Motor neuron (in vitro differentiated cells): ENCODE data around the gene RPTOR. TPM values are rescaled to one million over a fixed set of nuclear protein-coding genes. Genes with fewer than 3 reads are reported as not detected.

Experiments used
- ATAC-seq, 8 experiments: fragments of 200-7000 bp; cut with Tn5 transposase; replicated peaks in 6 of 8; 2 replicates each; pipeline ENCODE4 v1.8.0; 2021; ENCODE audit warnings: mild to moderate bottlenecking in 8 of 8, moderate library complexity in 8 of 8
- H3K27ac ChIP-seq, 2 donors: fragments of 250-450 bp; sonication (Bioruptor Pico); 2 replicates each; pipeline ENCODE4 v1.9.0; 2021; ENCODE audit warnings: antibody characterized with exemption in 2 of 2, mild to moderate bottlenecking in 2 of 2, moderate library complexity in 1 of 2
- H3K4me1 ChIP-seq, 2 donors: fragments of 250-450 bp; sonication (Bioruptor Pico); replicated peaks in 1 of 2; 2 replicates each; pipeline ENCODE4 v1.6.1; 2021; ENCODE audit warnings: antibody characterized with exemption in 2 of 2, mild to moderate bottlenecking in 2 of 2, moderate library complexity in 1 of 2
- H3K4me3 ChIP-seq, 5 donors: fragments of 250-450 bp; sonication (Bioruptor Pico); 2 replicates each; pipeline ENCODE4 v1.9.0; 2021; ENCODE audit warnings: antibody characterized with exemption in 5 of 5, mild to moderate bottlenecking in 5 of 5, moderate library complexity in 4 of 5
- WGBS, 10 experiments: fragments of 450-650 bp; shearing (Covaris generic); methylation state at CpG; one replicate each; pipeline ENCODE4 v1.0.0; 2022; 5-methylcytosine and 5-hydroxymethylcytosine counted together
- in situ Hi-C, 9 experiments: fragments of 400-800 bp; cut with MboI; loops; one replicate each; pipeline ENCODE4 v1.15.0; 2021; ENCODE audit warnings: low sequenced_read_pairs in 9 of 9, low pct_unique_long_range_greater_than_20kb in 2 of 9; ENCODE audit not compliant: unreplicated experiment in 9 of 9
- total RNA-seq, 8 experiments: library from RNA; unstranded; fragments of 300-600 nt; gene quantifications; 2 replicates each; pipeline versions ENCODE4 v1.2.3 to v1.2.4, GENCODE V29; 2022

The RPTOR gene
- total RNA-seq, 8 experiments from 2014 or later: 15.6 to 53.3 (median 19.2) TPM

DNA sequence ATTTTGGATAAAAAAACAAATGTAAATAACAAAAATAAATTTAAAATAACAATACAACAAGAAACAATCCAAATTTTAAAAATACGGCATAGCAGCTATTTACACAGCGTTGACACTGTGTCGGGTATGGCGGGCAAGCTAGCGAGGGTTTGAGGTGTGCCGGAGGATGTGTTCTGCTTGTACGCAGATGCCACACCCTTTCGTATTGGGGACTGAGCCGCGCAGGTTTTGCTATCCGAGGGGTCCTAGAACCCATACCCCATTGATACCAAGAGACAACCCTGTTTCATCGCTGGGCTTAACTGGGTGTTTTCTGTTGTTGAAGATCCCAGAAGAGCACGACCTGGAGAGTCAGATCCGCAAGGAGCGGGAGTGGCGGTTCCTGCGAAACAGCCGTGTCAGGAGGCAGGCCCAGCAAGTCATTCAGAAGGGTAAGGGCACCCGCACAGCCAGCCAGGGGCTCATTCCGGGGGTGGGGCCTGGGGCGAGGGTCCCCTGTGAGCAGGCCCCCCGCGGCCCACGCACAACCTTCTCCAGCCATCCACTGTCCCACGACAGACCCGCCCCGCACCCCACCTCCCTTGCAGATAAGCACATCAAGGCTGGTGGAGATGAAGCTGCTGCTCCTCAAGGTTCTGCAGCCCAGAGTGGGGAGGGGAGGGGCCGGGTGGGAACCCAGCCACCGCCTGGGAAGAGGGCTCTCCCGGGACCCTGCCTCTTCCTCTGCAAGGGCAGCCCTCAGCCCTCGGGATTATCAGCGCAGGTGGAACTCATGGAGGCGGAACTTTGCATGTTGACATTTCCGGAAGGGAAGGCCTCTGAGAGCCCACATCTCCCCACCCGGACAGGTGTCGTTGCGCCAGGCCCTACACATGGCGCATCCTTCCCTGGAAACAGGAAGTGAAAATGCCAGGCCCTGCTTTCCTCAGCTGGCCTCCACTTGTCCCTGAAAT, 395.8 kb downstream of the RPTOR start:
- ATAC-seq: no peak
- Histone ChIP-seq H3K4me1 (peaks cover 38% of the 10 kb centered on the region in 2 donors), H3K4me3 (no peak overlapping the region), H3K27ac (no peak overlapping the region)
- WGBS, 10 experiments: 80 to 100% (median 98%) methylated on average over 1 to 10 of the region's 38 CpGs; no CpG with 5 or more reads in 1 of the 10 experiments
- in situ Hi-C loops: no loop called here

DNA sequence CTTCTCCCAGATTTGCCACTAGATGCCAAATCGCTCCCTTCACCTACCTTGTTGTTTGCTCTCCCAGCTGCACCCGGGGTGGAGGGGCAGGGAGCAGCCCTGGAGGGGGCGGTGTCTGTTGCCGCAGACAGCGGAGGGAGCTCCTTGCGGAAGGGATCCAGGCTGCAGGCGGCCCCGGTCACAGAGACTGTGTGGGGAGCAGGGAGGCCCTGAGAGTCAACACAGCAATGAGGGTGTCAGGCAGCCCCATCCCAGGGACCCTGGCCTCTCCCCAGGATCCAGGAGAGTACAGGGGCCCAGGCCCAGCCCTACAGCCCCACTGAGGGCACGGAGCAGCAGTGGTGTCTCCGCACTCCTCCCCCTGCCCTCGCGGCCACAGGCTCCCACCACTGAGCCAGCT, 396.5 kb downstream of the RPTOR start:
- H3K4me1 ChIP-seq: peaks cover 37 to 38% of the 10 kb centered on the region in 2 donors
- WGBS, 10 experiments: 80 to 94% (median 83%) methylated on average over 1 to 3 of the region's 12 CpGs; no CpG with 5 or more reads in 7 of the 10 experiments
- ATAC-seq: no peak
- no peak overlapping the region for H3K27ac ChIP-seq
- H3K4me3 ChIP-seq: no peak overlapping the region
- in situ Hi-C loops: no loop called here

DNA sequence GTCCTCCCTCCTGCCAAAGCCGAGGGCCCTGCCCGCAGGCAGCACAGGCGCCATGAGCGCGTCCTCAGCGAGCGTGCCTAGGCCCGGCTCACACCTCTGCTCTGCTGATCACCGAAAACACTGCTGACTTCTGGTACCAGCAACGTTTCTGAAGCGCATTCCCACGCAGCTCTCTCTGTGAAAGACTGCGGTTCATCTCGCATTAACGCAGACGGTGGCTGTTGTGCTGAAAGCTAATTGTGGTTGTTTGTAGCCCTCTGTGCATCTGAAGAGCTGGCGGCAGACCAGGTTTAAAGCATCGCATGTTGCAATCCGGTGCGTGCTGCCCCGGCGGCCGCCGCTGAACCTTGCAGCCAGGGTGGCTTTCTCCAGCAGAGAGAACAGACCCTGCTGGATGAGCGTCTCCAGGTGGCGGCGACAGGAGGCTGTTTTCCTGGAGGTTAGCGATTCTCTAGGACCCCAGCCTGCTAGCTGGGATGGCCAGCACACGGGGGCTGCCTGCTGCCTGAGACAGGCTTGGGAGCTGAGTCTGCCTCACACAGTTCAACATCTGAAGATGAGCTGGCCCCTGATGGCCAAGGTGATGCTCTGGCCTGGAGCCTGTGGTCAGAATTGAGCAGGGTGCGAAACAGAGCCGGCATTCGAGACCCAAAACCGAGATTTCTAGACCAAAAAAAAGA, 397.2 kb downstream of the RPTOR start:
- peak in 3 of 8 experiments; percentile 12 to 60 (median 22) for ATAC-seq
- in situ Hi-C loops: no loop called here
- no peak overlapping the region for H3K4me3 ChIP-seq
- WGBS, 10 experiments: 56 to 100% (median 84%) methylated on average over 2 to 15 of the region's 33 CpGs; no CpG with 5 or more reads in 5 of the 10 experiments
- no peak overlapping the region for H3K27ac ChIP-seq
- H3K4me1 ChIP-seq: peaks cover 30 to 31% of the 10 kb centered on the region in 2 donors

DNA sequence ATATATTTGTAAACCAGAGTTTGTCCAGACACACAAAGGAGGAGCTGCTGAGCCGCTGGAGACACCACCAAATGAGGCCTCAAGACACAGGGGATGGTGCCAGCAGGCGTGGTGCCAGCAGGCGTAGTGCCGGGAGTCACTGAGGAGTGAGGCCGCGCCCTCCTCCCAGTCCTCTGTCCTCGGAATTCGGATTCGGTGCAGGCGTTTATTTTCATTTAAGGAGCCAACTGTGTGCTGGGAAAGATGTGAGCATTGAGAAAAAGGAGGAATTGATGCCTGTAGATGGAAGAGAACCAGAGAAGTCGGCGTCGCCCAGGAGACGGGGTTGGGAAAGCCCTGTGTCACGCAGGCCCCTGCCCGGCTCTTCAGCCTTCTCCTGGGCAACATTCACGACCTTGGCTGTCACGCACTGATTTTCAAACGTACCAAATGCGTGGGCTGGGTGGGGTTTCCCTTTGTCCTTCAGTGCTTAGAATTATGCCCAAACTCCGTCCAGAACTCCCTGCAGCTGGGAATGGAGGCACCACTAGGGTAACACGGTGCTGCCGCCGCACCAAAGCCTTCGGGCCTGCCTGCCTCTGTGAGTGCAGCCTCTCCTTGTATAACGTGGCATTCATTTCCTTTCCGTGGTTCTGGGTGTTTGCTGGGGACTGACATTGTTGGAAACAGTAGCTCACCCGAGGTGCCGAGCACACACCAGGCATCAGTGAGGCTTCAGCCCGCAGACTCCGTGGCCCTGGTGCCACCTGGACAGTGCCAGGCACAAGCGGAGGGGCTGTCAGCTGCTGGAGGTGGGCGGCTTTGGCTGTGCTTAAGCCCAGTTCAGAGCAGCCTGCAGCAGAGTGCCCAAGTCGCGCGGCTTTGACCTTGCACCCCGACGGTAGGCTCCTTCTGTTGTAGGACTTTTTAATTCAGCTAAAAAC, 398.0 kb downstream of the RPTOR start:
- WGBS, 10 experiments: 12 to 93% (median 53%) methylated on average over 1 to 17 of the region's 38 CpGs; no CpG with 5 or more reads in 1 of the 10 experiments
- Histone ChIP-seq H3K4me1 (peaks cover 22 to 23% of the 10 kb centered on the region in 2 donors), H3K27ac (no peak overlapping the region), H3K4me3 (no peak overlapping the region)
- in situ Hi-C loops: no loop called here
- peak in 4 of 8 experiments; percentile 32 to 98 (median 97) for ATAC-seq

DNA sequence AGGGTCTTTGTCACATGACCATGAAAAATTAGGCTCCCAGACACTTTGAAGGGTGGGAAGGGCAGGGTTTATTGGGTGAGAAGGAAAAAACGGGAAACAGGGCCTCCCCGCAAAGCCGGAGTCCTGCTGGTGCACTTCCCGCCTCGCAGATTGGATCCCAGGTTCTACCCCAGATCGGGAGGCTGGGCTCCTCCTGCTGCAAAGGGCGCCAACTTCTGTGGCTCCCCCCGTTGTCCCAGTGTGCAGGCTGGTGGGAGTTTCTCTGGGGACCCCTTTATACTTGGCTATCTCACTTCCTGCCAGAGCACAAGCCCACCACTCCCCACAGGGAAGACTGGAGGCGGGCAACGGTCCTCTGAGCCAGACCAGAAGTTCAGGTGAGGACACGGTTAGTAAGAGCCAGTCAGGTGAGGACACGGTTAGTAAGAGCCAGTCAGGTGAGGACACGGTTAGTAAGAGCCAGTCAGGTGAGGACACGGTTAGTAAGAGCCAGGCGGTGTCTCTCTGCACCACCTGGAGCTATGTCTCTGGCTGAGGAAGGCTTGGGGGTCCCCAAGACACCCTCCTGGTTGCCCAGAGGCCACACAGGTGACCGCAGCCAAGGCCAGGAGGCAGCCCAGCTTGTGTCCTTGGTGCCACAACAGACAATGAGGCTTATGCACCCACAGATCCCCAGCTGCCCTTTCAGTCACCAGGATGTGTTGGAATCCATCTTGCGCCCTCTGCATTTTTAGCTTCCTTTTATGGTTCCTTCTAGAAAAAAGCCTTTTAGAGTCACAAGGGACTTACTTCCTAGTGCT, 398.9 kb downstream of the RPTOR start:
- Histone ChIP-seq H3K27ac (no peak overlapping the region), H3K4me1 (peaks cover 13 to 14% of the 10 kb centered on the region in 2 donors), H3K4me3 (no peak overlapping the region)
- in situ Hi-C loops: no loop called here
- no peak for ATAC-seq
- WGBS, 10 experiments: 77 to 100% (median 94%) methylated on average over 1 to 11 of the region's 17 CpGs; no CpG with 5 or more reads in 1 of the 10 experiments

DNA sequence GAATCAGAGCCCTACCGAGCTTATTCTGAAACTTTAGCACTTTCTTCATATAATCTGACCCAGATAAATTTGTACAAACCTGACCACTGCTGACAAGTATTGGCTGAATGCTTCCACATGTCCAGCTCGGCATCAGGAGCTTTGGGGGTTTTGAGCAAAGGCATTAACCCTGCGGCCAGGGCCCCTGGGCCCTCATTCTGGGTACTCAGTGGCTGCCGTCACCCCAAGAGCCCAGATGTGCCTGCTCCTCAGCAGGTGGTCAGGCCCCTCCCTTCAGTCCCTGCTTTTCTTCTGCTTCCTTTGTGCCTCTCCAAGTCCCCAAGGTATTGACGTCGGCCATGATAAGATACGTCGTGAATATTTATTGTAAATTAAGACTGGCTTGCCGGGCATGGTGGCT, 399.7 kb downstream of the RPTOR start:
- in situ Hi-C loops: no loop called here
- peaks cover 6% of the 10 kb centered on the region in 2 donors for H3K4me1 ChIP-seq
- no peak for ATAC-seq
- H3K4me3 ChIP-seq: no peak overlapping the region
- H3K27ac ChIP-seq: no peak overlapping the region
- 67 to 100% (median 82%) methylated on average over 2 to 6 of the region's 9 CpGs; no CpG with 5 or more reads in 6 of the 10 experiments for WGBS, 10 experiments

DNA sequence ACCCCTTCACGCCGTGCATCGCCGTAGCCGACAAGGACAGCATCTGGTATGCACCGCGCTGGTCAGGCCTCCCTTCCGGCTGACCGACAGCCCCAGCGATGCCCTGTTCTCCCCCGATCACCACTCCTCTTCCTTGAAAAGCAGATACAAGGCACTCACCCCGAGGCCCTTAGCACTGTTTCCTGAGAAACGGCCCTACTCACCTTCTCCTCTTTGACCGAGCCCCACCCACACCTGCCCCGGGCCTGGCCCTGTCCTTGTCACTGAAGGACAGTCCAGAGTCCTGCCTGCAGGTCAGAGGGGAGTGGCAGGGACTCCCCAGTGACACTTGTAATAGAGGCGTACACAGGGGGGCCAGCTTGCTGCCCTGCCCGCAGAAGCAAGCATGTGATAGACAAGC, 401.1 kb downstream of the RPTOR start:
- Histone ChIP-seq H3K27ac (no peak overlapping the region), H3K4me1 (no peaks in the 10 kb centered on the region), H3K4me3 (no peak overlapping the region)
- in situ Hi-C loops: no loop called here
- 94 to 100% (median 100%) methylated on average over 2 to 6 of the region's 17 CpGs; no CpG with 5 or more reads in 7 of the 10 experiments for WGBS, 10 experiments
- no peak for ATAC-seq

DNA sequence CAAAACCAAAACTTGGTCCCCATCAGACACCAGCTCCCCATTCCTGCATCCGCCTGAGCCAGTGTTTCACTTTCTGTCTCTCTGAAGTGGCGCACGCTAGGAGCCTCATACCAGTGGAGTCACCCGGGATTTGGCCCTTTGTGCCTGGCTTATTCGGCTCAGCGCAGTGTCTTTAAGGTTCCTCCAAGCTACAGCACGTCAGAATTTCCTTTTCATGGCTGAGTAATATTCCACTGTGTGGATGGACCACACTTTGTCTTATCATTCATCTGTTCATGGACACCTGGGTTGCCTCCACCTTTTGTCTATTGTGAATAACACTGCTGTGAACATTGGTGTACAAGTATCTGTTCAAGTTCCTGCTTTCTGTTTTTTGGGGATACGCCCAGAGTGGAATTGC, 401.8 kb downstream of the RPTOR start:
- WGBS, 10 experiments: 83 to 100% (median 97%) methylated on average over 1 to 6 of the region's 8 CpGs
- no peaks in the 10 kb centered on the region for H3K4me1 ChIP-seq
- no peak overlapping the region for H3K27ac ChIP-seq
- in situ Hi-C loops: no loop called here
- ATAC-seq: no peak
- no peak overlapping the region for H3K4me3 ChIP-seq

DNA sequence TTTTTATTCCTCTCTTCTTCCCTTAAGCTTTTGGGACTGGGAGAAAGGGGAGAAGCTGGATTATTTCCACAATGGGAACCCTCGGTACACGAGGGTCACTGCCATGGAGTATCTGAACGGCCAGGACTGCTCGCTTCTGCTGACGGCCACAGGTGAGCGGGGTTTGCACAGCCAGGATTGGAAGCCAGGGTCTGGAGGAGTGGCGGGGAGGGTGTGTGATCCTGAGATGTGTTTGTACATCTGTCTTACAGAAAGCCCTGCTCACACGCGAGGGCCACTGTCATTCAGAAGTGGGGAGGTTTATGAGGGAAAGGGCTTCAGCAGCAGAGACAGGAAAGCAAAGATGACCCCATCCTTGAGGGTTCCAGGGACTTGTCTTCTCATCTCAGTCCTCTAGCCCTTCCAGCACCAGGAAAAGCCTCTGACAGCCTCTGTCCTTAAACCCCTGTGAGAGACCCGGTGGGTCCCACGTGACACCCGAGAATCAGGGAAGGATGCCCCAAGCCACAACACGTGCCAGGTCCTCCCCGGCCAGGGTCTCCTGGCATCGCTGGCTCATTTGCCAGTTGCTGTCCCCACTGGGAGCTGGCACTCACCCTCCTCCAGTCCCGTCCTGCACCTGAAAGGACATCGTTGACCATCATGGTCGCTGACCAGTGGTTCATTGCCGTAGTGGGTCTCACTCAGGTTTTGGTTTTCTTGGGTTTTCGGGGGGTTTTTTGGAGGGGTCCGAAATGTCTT, 402.7 kb downstream of the RPTOR start:
- Histone ChIP-seq H3K4me1 (no peaks in the 10 kb centered on the region), H3K4me3 (no peak overlapping the region), H3K27ac (no peak overlapping the region)
- 46 to 99% (median 88%) methylated on average over 1 to 11 of the region's 21 CpGs; no CpG with 5 or more reads in 6 of the 10 experiments for WGBS, 10 experiments
- no peak for ATAC-seq
- in situ Hi-C loops: no loop called here

DNA sequence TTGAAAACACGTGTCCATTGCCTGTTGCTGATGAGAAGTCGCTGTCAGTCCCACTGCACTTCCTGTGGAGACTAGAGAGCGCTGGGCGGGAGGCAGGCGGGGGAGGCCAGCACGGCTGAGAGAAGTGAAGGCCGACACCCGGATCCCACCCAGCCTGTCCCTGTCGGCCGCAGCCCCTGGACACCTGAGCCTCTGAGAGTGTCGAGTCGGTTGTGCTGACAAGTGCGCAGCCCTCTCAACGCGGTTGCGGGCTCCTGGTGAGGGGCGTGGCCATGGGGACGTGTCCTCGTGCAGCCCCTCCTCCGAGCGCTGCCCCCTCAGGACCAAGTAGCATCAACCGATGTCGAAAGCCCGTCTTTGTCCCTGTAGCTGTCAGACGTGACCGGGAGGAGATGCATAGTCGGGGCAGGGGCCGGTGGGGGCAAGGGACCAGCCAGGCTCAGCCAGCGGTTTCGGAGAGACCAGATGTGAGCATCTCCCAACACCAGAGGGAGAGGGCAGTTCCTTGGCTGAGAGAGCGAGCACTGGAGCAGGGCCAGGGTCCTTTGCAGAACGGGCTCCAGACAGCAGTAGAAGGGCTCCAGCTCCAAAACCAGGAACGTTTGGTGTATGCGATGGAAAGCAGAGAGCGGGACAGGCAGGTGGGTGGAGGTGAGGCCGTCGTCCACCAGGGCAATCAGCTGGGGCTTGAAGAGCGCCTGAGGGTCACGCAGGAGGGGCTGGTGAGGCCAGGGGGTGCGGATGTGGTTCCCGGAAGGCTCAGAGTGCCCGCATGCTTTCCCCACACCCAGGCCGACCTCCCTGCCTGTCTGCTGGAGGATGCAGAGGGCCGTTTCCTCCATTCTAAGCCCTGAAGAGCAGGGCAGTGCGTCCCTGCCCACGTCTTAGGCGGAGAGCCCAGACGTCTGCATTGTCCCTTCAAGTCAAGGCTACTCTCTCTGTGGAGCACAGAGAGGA, 403.7 kb downstream of the RPTOR start:
- ATAC-seq: peak in 2 of 8 experiments; percentile 26 to 71
- Histone ChIP-seq H3K4me1 (no peaks in the 10 kb centered on the region), H3K4me3 (no peak overlapping the region), H3K27ac (no peak overlapping the region)
- 40 to 93% (median 92%) methylated on average over 1 to 11 of the region's 48 CpGs; no CpG with 5 or more reads in 5 of the 10 experiments for WGBS, 10 experiments
- in situ Hi-C loops: no loop called here
